K562 (cell line): ENCODE results near the gene TSTD1. TPM values are rescaled to one million over a fixed set of nuclear protein-coding genes. Genes with fewer than 3 reads are reported as not detected.

Experiments
- CEBPB ChIP-seq: fragments of 450-650 bp; IDR thresholded peaks from 2 replicates; pipeline ENCODE4 v1.6.1; 2016; ENCODE audit warnings: missing genetic modification characterization, missing compliant biosample characterization
- CEBPG ChIP-seq, 3 experiments: fragments of 200-800 bp in 1 of 3; sonication (Bioruptor generic) in 1 of 3; sonication (generic) in 1 of 3; formaldehyde crosslinking in 1 of 3; IDR thresholded peaks in 2 of 3; conservative IDR thresholded peaks in 1 of 3; 2 replicates each; pipeline versions ENCODE4 v1.6.1 to v1.8.0; 2016 to 2022; ENCODE audit warnings: missing compliant biosample characterization in 2 of 3, missing genetic modification characterization in 2 of 3, mild to moderate bottlenecking in 1 of 3, missing genetic modification reagents in 1 of 3
- FOXP1 ChIP-seq: sonication (generic); formaldehyde crosslinking; IDR thresholded peaks from 2 replicates; pipeline ENCODE4 v1.8.0; 2022; ENCODE audit warnings: mild to moderate bottlenecking, missing genetic modification reagents
- HOXB6 ChIP-seq: fragments of 250-450 bp; sonication (Bioruptor Pico); IDR thresholded peaks from 2 replicates; pipeline ENCODE4 v1.5.1; 2022; ENCODE audit warnings: mild to moderate bottlenecking, borderline replicate concordance
- KDM1A ChIP-seq, 2 experiments: fragments of 450-650 bp; IDR thresholded peaks; 2 replicates each; pipeline ENCODE4 v1.6.1; 2016; ENCODE audit warnings: mild to moderate bottlenecking in 2 of 2
- POLR2H ChIP-seq: IDR thresholded peaks from 2 replicates; pipeline ENCODE4 v1.6.1; 2016; ENCODE audit warnings: missing genetic modification characterization, low read depth, mild to moderate bottlenecking, control low read depth, missing compliant biosample characterization, moderate library complexity
- ZNF165 ChIP-seq: fragments of 250-450 bp; sonication (Bioruptor Pico); IDR thresholded peaks from 2 replicates; pipeline ENCODE4 v1.4.0; 2020; ENCODE audit warnings: borderline replicate concordance
- ZNF23 ChIP-seq: fragments of 250-450 bp; sonication (Bioruptor Pico); IDR thresholded peaks from 2 replicates; pipeline ENCODE4 v1.4.0; 2020; ENCODE audit warnings: mild to moderate bottlenecking
- polyA plus RNA-seq, 8 experiments: library from polyadenylated mRNA; depleted of rRNA in 4 of 8; stranded (reverse) in 5 of 8; unstranded in 3 of 8; fragments of >200 nt; fragmentation: Nextera tagmentation in 2 of 8; fragmentation: Illumina TruSeq in 1 of 8; extraction: Ambion mirVana in 2 of 8; extraction: Trizol in 1 of 8; gene quantifications; 2 replicates each; pipeline versions ENCODE4 v1.2.1 to v1.2.3, GENCODE V29; 2011 to 2014; ENCODE audit warnings: inconsistent platforms in 1 of 8, missing spikeins in 1 of 8
- total RNA-seq, 7 experiments: library from RNA; depleted of rRNA in 6 of 7; stranded (reverse); fragments of >200 nt in 6 of 7; fragmentation: Illumina TruSeq in 2 of 7; extraction: Trizol in 2 of 7; gene quantifications; 2 replicates each; pipeline versions ENCODE4 v1.2.1 to v1.2.3, GENCODE V29; 2011 to 2021; ENCODE audit warnings: low replicate concordance in 1 of 7
- TF ChIP-seq, protein P1 (sequence below): IDR thresholded peaks from 3 replicates; pipeline ENCODE4 v1.6.1; 2011; ENCODE audit warnings: borderline replicate concordance, mild to moderate bottlenecking, moderate library complexity; ENCODE audit not compliant: insufficient read length; ENCODE audit errors: extremely low read depth
- TF ChIP-seq, protein P2 (sequence below): fragments of 250-450 bp; sonication (Bioruptor Pico); IDR thresholded peaks from 2 replicates; pipeline ENCODE4 v1.5.0; 2020; ENCODE audit warnings: mild to moderate bottlenecking, borderline replicate concordance
- TF ChIP-seq, protein P3 (sequence below), 3 experiments: fragments of 200-800 bp in 1 of 3; sonication (Bioruptor generic) in 1 of 3; sonication (generic) in 1 of 3; formaldehyde crosslinking in 1 of 3; IDR thresholded peaks; 2 replicates each; pipeline versions ENCODE4 v1.6.1 to v1.8.0; 2016 to 2022; ENCODE audit warnings: mild to moderate bottlenecking in 2 of 3, missing compliant biosample characterization in 2 of 3, missing genetic modification characterization in 2 of 3, missing genetic modification reagents in 1 of 3

TSTD1 gene
- total and polyA plus RNA-seq, 9 of the 15 experiments (the other 6 are each of a cell fraction or from before 2014, with no cell fraction given): 0.23 to 0.53 TPM; not detected in 7

DNA sequence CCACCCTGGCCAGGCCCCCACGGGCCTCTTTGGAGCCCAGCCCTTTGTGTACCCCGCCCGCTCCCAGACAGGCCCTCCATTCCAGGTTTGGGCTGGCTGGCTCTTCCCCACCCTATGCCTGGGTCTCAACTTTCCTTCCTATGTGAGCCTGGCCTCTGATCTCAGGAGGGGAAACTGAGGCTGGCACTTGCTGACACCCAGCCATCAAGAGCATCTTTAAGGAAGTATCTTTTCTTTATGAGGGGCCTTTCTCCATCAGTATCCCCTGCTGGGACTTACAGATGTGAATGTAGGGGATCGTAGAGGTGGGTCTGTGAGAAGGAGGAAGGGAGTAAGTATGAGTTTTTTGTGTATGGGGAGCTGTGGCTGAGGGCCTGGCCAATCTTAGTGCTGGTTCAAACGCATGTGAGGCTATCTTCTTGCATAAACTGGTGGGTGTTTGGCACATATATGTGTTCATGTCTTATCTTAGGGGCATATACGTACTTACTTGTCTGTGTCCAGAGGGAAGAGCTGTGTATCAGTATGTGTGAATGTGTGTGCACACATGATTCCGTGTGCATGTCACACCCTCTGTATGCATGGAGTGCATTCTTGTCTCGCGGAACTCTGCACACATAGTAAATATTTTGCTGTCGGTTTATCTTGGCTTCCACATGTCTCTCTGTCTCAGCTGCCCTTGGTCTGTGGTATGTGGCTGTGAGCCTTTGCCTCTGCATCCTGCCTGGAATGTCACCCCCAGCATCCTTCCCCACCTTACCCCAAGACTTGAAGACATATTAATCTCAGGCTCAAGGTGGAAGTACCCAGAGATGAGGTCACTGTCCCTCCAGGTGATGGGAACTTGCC, 45.2 kb upstream of the TSTD1 start (continued):
- TF ChIP-seq POLR2H (no peak), ZNF23 (no peak), ZNF165 (no peak), CEBPB (tag) (peak; percentile 62), HOXB6 (CRISPR knock-in tag) (no peak), KDM1A (IDR thresholded peaks at IDR 0.05) (0 out of 4 replicates have a peak, but pooled peaks of 1 of the 2 experiments have one; percentile 25), CEBPG (CRISPR knock-in tag; IDR thresholded peaks at IDR 0.05) (no peak), CEBPG (tag; conservative IDR thresholded peaks at IDR 0.05 in 1 of 2, IDR thresholded peaks at IDR 0.05 in 1 of 2) (peak in 1 of 2 experiments; percentile 22; a peak in 1 of 4 replicates), FOXP1 (CRISPR knock-in tag) (no peak)
- TF ChIP-seq, protein P1, sequence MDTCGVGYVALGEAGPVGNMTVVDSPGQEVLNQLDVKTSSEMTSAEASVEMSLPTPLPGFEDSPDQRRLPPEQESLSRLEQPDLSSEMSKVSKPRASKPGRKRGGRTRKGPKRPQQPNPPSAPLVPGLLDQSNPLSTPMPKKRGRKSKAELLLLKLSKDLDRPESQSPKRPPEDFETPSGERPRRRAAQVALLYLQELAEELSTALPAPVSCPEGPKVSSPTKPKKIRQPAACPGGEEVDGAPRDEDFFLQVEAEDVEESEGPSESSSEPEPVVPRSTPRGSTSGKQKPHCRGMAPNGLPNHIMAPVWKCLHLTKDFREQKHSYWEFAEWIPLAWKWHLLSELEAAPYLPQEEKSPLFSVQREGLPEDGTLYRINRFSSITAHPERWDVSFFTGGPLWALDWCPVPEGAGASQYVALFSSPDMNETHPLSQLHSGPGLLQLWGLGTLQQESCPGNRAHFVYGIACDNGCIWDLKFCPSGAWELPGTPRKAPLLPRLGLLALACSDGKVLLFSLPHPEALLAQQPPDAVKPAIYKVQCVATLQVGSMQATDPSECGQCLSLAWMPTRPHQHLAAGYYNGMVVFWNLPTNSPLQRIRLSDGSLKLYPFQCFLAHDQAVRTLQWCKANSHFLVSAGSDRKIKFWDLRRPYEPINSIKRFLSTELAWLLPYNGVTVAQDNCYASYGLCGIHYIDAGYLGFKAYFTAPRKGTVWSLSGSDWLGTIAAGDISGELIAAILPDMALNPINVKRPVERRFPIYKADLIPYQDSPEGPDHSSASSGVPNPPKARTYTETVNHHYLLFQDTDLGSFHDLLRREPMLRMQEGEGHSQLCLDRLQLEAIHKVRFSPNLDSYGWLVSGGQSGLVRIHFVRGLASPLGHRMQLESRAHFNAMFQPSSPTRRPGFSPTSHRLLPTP: no peak
- TF ChIP-seq, protein P2, sequence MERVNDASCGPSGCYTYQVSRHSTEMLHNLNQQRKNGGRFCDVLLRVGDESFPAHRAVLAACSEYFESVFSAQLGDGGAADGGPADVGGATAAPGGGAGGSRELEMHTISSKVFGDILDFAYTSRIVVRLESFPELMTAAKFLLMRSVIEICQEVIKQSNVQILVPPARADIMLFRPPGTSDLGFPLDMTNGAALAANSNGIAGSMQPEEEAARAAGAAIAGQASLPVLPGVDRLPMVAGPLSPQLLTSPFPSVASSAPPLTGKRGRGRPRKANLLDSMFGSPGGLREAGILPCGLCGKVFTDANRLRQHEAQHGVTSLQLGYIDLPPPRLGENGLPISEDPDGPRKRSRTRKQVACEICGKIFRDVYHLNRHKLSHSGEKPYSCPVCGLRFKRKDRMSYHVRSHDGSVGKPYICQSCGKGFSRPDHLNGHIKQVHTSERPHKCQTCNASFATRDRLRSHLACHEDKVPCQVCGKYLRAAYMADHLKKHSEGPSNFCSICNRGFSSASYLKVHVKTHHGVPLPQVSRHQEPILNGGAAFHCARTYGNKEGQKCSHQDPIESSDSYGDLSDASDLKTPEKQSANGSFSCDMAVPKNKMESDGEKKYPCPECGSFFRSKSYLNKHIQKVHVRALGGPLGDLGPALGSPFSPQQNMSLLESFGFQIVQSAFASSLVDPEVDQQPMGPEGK (CRISPR knock-in tag): no peak
- TF ChIP-seq, protein P3, sequence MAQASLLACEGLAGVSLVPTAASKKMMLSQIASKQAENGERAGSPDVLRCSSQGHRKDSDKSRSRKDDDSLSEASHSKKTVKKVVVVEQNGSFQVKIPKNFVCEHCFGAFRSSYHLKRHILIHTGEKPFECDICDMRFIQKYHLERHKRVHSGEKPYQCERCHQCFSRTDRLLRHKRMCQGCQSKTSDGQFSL (CRISPR knock-in tag; IDR thresholded peaks at IDR 0.05): 0 out of 2 replicates have a peak, but pooled peaks have one; percentile 48
- TF ChIP-seq, protein P3 (tag; IDR thresholded peaks at IDR 0.05): no peak
